ENCODE measurements around the gene POPDC3.

DNA sequence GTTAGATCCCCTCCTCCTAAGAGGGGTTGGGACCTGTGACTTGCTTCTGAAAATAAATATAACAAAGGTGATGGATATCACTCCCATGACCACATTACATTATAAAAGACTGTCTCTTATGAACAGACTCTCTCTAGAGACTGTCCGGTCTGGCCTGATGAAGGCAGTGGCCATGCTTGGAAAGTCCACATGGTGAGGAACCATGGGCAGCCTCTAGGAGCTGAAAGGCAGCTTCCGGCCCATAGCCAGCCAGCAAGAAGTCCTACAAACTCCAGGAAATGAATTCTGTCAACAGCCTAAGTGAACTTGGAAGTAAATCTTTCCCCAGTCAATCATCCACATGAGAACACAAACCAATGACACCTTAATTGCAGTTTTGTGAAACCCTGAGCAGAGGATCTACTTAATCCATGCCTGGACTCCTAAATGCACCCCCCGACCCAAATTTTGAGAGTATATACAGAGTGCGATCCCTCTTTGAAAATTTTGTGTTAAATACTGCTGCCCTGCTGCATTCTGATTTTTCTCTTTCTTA, 2.2 kb upstream of the POPDC3 start:
- no peak for TF ChIP-seq POLR2A (IDR thresholded peaks at IDR 0.05)
- TF ChIP-seq POLR2AphosphoS5 (IDR thresholded peaks at IDR 0.05): no peak
